Chondrocyte (in vitro differentiated cells): Measurements from ENCODE around the gene LSP1. TPM values are rescaled to one million over a fixed set of nuclear protein-coding genes. Genes with fewer than 3 reads are reported as not detected.

Experiments used
- DNase-seq: peaks from one replicate; pipeline ENCODE4 v3.0.0; 2021; ENCODE audit warnings: mixed read lengths, low spot score
- H3K27ac Mint-ChIP-seq: one replicate; pipeline ENCODE4 v1.8.0; 2021; ENCODE audit warnings: mild to moderate bottlenecking, moderate library complexity, mixed read lengths; ENCODE audit not compliant: unreplicated experiment
- H3K27me3 Mint-ChIP-seq: 2 replicates; pipeline ENCODE4 v1.8.0; 2021; ENCODE audit warnings: low read depth, mixed read lengths
- H3K36me3 Mint-ChIP-seq: 2 replicates; pipeline ENCODE4 v1.8.0; 2021; ENCODE audit warnings: low read depth, mixed read lengths
- H3K4me1 Mint-ChIP-seq: 2 replicates; pipeline ENCODE4 v1.8.0; 2021; ENCODE audit warnings: low read depth, mild to moderate bottlenecking, mixed read lengths
- H3K4me3 Mint-ChIP-seq: one replicate; pipeline ENCODE4 v1.8.0; 2021; ENCODE audit warnings: mild to moderate bottlenecking, moderate library complexity, mixed read lengths; ENCODE audit not compliant: unreplicated experiment
- H3K9me3 Mint-ChIP-seq: 2 replicates; pipeline ENCODE4 v1.8.0; 2021; ENCODE audit warnings: low read depth, mixed read lengths
- CTCF ChIP-seq: fragments of 200-600 bp; sonication (generic); IDR thresholded peaks from 2 replicates; pipeline ENCODE4 v1.5.0; 2021; ENCODE audit warnings: antibody characterized with exemption, mild to moderate bottlenecking, moderate library complexity
- total RNA-seq: library from RNA; stranded (reverse); gene quantifications from 3 replicates; pipeline ENCODE4 v1.2.1, GENCODE V29; 2021

Gene LSP1
- total RNA-seq, 1 donor from 2014 or later, result 7.4 TPM

GRCh38 chr11:1919391-1920127, 66.7 kb downstream of the LSP1 start, which contains the start of gene TNNT3:
TSS of gene TNNT3 (plus strand) at chr11:1919703. CDS start at chr11:1922875, 3,172 bp downstream.
- peak; percentile 44 for TF ChIP-seq CTCF
- H3K4me1 Mint-ChIP-seq, result peaks cover 2% of the 10 kb centered on the region
- H3K4me3 Mint-ChIP-seq, result no peak within 1 kb of the TSS
- H3K27me3 Mint-ChIP-seq, result peaks cover under 1% of the 10 kb centered on the region
- DNase-seq, result peak; percentile 84
- H3K27ac Mint-ChIP-seq, result no peak within 1 kb of the TSS
- H3K36me3 Mint-ChIP-seq, result peaks cover 2% of the 10 kb centered on the region
- H3K9me3 Mint-ChIP-seq, result no peaks in the 10 kb centered on the region

- no peak for DNase-seq
- no peak for TF ChIP-seq CTCF
- no peaks in the 10 kb centered on the region for H3K27me3 Mint-ChIP-seq
- H3K36me3 Mint-ChIP-seq, result no peaks in the 10 kb centered on the region
- no peak overlapping the region for H3K4me3 Mint-ChIP-seq
- H3K27ac Mint-ChIP-seq, result no peak overlapping the region
- H3K4me1 Mint-ChIP-seq, result peaks cover 2% of the 10 kb centered on the region
- no peaks in the 10 kb centered on the region for H3K9me3 Mint-ChIP-seq
Observed at GRCh38 chr11:1920128-1920908, 67.4 kb downstream of the LSP1 start.

GRCh38 chr11:1920909-1921573, 68.2 kb downstream of the LSP1 start:
- H3K27ac Mint-ChIP-seq, result no peak overlapping the region
- TF ChIP-seq CTCF, result no peak
- DNase-seq, result peak; percentile 80
- no peaks in the 10 kb centered on the region for H3K9me3 Mint-ChIP-seq
- no peaks in the 10 kb centered on the region for H3K36me3 Mint-ChIP-seq
- H3K4me1 Mint-ChIP-seq, result peaks cover 2% of the 10 kb centered on the region
- H3K4me3 Mint-ChIP-seq, result no peak overlapping the region
- no peaks in the 10 kb centered on the region for H3K27me3 Mint-ChIP-seq

GRCh38 chr11:1921574-1922141, 68.8 kb downstream of the LSP1 start:
- Mint-ChIP-seq H3K27me3 (no peaks in the 10 kb centered on the region), H3K4me3 (no peak overlapping the region), H3K36me3 (no peaks in the 10 kb centered on the region), H3K27ac (no peak overlapping the region), H3K9me3 (no peaks in the 10 kb centered on the region), H3K4me1 (peaks cover 2% of the 10 kb centered on the region)
- no peak for TF ChIP-seq CTCF
- DNase-seq, result peak; percentile 75
